Transverse colon (tissue), 4 donors: ENCODE data around the gene TRIM74.
"Not testable (repeated sequence)": the region's sequence is repeated elsewhere in the genome, so short reads cannot be mapped to it uniquely, and the experiment has no call there.

Experiments
- EP300 ChIP-seq: sonication (generic); formaldehyde crosslinking; IDR thresholded peaks from one replicate; pipeline ENCODE4 v1.6.1; 2017; ENCODE audit warnings: antibody characterized with exemption, low read depth
- POLR2A ChIP-seq: fragments of 450-650 bp; IDR thresholded peaks from one replicate; pipeline ENCODE4 v1.6.1; 2016; ENCODE audit warnings: antibody characterized with exemption, mild to moderate bottlenecking, moderate library complexity
- POLR2AphosphoS5 ChIP-seq, 3 donors: sonication (generic); formaldehyde crosslinking; IDR thresholded peaks; one replicate each; pipeline ENCODE4 v1.6.1; 2016; ENCODE audit warnings: antibody characterized with exemption in 3 of 3
- TF ChIP-seq, protein P1 (sequence below), 5 experiments: fragments of 200-600 bp in 3 of 5; fragments of 450-650 bp in 2 of 5; sonication (generic) in 3 of 5; IDR thresholded peaks; 1 replicate in 2 of 5; 2 replicates in 3 of 5; pipeline ENCODE4 v1.5.1; 2016 to 2017; ENCODE audit warnings: antibody characterized with exemption in 5 of 5, inconsistent platforms in 3 of 5, mild to moderate bottlenecking in 2 of 5, moderate library complexity in 1 of 5

DNA sequence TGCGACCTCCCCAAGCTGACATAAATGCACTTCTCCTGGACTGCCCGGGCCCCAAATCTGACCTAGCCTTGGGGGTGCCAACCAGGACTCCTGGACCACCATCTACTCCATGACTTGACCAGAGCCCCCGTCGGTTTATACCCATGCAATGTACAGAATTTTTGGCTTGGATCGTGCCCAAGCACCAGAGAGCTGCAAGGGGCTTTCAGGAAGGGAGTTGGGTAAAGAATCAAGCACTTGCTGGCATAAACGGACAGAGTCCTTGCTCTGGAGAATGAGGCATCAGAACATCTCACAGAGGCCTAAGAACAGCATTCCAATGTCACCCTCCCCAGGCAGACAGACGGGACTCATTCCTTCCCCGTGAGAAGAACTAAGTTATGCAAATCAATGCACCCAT is 6.2 kb downstream of the TRIM74 start:
- TF ChIP-seq, protein P1, sequence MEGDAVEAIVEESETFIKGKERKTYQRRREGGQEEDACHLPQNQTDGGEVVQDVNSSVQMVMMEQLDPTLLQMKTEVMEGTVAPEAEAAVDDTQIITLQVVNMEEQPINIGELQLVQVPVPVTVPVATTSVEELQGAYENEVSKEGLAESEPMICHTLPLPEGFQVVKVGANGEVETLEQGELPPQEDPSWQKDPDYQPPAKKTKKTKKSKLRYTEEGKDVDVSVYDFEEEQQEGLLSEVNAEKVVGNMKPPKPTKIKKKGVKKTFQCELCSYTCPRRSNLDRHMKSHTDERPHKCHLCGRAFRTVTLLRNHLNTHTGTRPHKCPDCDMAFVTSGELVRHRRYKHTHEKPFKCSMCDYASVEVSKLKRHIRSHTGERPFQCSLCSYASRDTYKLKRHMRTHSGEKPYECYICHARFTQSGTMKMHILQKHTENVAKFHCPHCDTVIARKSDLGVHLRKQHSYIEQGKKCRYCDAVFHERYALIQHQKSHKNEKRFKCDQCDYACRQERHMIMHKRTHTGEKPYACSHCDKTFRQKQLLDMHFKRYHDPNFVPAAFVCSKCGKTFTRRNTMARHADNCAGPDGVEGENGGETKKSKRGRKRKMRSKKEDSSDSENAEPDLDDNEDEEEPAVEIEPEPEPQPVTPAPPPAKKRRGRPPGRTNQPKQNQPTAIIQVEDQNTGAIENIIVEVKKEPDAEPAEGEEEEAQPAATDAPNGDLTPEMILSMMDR (IDR thresholded peaks at IDR 0.05) = not testable (repeated sequence)
- not testable (repeated sequence) for TF ChIP-seq POLR2A; POLR2AphosphoS5 (IDR thresholded peaks at IDR 0.05); EP300
